CD14-positive monocyte (primary cell): Measurements from ENCODE around the gene CDHR5. TPM values are rescaled to one million over a fixed set of nuclear protein-coding genes. Genes with fewer than 3 reads are reported as not detected.

Experiments
- DNase-seq, 3 donors: peaks; one replicate each; pipeline ENCODE4 v3.0.0-alpha.2; 2011 to 2022
- H2AFZ ChIP-seq: 2 replicates; pipeline ENCODE4 v1.6.0; 2012; ENCODE audit warnings: mild to moderate bottlenecking, low read depth, low read length, inconsistent platforms; ENCODE audit not compliant: insufficient read depth, poor library complexity, severe bottlenecking
- H3K27ac ChIP-seq, 2 donors: 1 replicate in 1 of 2; 2 replicates in 1 of 2; pipeline ENCODE4 v1.5.1; 2012 to 2013; ENCODE audit warnings: low read length in 2 of 2, control low read depth in 1 of 2, inconsistent platforms in 1 of 2, low read depth in 1 of 2, mild to moderate bottlenecking in 1 of 2
- H3K27me3 ChIP-seq, 2 donors: one replicate each; pipeline versions ENCODE4 v1.6.0 to v1.6.1; 2011 to 2013; ENCODE audit warnings: low read length in 2 of 2; ENCODE audit not compliant: control insufficient read depth in 2 of 2, insufficient read depth in 2 of 2
- H3K36me3 ChIP-seq, 2 donors: replicated peaks in 1 of 2; 1 replicate in 1 of 2; 2 replicates in 1 of 2; pipeline versions ENCODE4 v1.5.1 to v1.6.1; 2012 to 2013; ENCODE audit warnings: low read length in 2 of 2, control low read depth in 1 of 2, inconsistent platforms in 1 of 2, mild to moderate bottlenecking in 1 of 2; ENCODE audit not compliant: insufficient read depth in 2 of 2, control insufficient read depth in 1 of 2
- H3K4me1 ChIP-seq, 2 donors: 1 replicate in 1 of 2; 2 replicates in 1 of 2; pipeline versions ENCODE4 v1.5.1 to v1.6.1; 2012 to 2013; ENCODE audit warnings: low read length in 2 of 2, control low read depth in 1 of 2, inconsistent platforms in 1 of 2, mild to moderate bottlenecking in 1 of 2, moderate library complexity in 1 of 2; ENCODE audit not compliant: insufficient read depth in 2 of 2, control insufficient read depth in 1 of 2
- H3K4me2 ChIP-seq: replicated peaks from 2 replicates; pipeline ENCODE3; 2012; ENCODE audit warnings: low read length, moderate library complexity, mild to moderate bottlenecking; ENCODE audit not compliant: poor library complexity, severe bottlenecking; ENCODE audit errors: extremely low read depth
- H3K4me3 ChIP-seq, 3 experiments: fragments of 200-600 bp in 1 of 3; sonication (generic) in 1 of 3; replicated peaks in 1 of 3; 1 replicate in 2 of 3; 2 replicates in 1 of 3; pipeline ENCODE4 v1.5.1; 2011 to 2013; ENCODE audit warnings: low read length in 3 of 3, mild to moderate bottlenecking in 3 of 3, control low read depth in 2 of 3, low read depth in 2 of 3, inconsistent platforms in 1 of 3, moderate library complexity in 1 of 3
- H3K79me2 ChIP-seq: 2 replicates; pipeline ENCODE4 v1.6.0; 2012; ENCODE audit warnings: mild to moderate bottlenecking, control low read depth, inconsistent platforms, low read length, moderate library complexity; ENCODE audit not compliant: insufficient read depth
- H3K9ac ChIP-seq: 2 replicates; pipeline ENCODE4 v1.6.0; 2017; ENCODE audit warnings: low read length, mild to moderate bottlenecking; ENCODE audit not compliant: insufficient read depth, poor library complexity, severe bottlenecking
- H3K9me3 ChIP-seq, 2 donors: replicated peaks in 1 of 2; 1 replicate in 1 of 2; 2 replicates in 1 of 2; pipeline versions ENCODE4 v1.5.1 to v1.6.1; 2012 to 2013; ENCODE audit warnings: low read length in 2 of 2, control low read depth in 1 of 2; ENCODE audit not compliant: control insufficient read depth in 1 of 2, insufficient read depth in 1 of 2
- H4K20me1 ChIP-seq: 2 replicates; pipeline ENCODE4 v1.6.0; 2012; ENCODE audit warnings: mild to moderate bottlenecking, low read length, control low read depth, moderate library complexity; ENCODE audit not compliant: insufficient read depth
- H3K27ac Mint-ChIP-seq, 7 donors: one replicate each; pipeline ENCODE4 v1.8.0; 2020; ENCODE audit warnings: mild to moderate bottlenecking in 7 of 7, mixed read lengths in 7 of 7, moderate library complexity in 6 of 7, inconsistent platforms in 2 of 7
- H3K27me3 Mint-ChIP-seq, 3 donors: one replicate each; pipeline ENCODE4 v1.8.0; 2021 to 2022; ENCODE audit warnings: low read depth in 3 of 3, mild to moderate bottlenecking in 3 of 3, mixed read lengths in 3 of 3, moderate library complexity in 3 of 3, inconsistent platforms in 1 of 3
- H3K36me3 Mint-ChIP-seq, 2 donors: one replicate each; pipeline ENCODE4 v1.8.0; 2020; ENCODE audit warnings: mixed read lengths in 2 of 2, inconsistent platforms in 1 of 2, mild to moderate bottlenecking in 1 of 2
- H3K4me1 Mint-ChIP-seq: one replicate; pipeline ENCODE4 v1.8.0; 2020; ENCODE audit warnings: mild to moderate bottlenecking, mixed read lengths
- H3K4me3 Mint-ChIP-seq, 2 donors: one replicate each; pipeline ENCODE4 v1.8.0; 2020; ENCODE audit warnings: mild to moderate bottlenecking in 2 of 2, mixed read lengths in 2 of 2, moderate library complexity in 1 of 2
- H3K9me3 Mint-ChIP-seq, 7 donors: one replicate each; pipeline ENCODE4 v1.8.0; 2020 to 2022; ENCODE audit warnings: mixed read lengths in 7 of 7, mild to moderate bottlenecking in 6 of 7, moderate library complexity in 6 of 7, inconsistent platforms in 2 of 7
- WGBS: methylation state at CpG from one replicate; pipeline ENCODE4 v1.1.5; 2013; ENCODE audit warnings: missing lambda C conversion rate; ENCODE audit not compliant: insufficient coverage; 5-methylcytosine and 5-hydroxymethylcytosine counted together
- intact Hi-C, 2 donors: fragments of 100-400 bp; cut with micrococcal nuclease; formaldehyde crosslinking; loops; one replicate each; pipeline versions ENCODE4 v1.15.0 to v1.15.1; 2023
- polyA plus RNA-seq, 3 donors: library from polyadenylated mRNA; depleted of rRNA in 1 of 3; unstranded in 2 of 3; stranded (reverse) in 1 of 3; fragments of 300-500 nt in 2 of 3; fragments of >200 nt in 1 of 3; fragmentation: Illumina TruSeq in 2 of 3; gene quantifications; 1 replicate in 2 of 3; 2 replicates in 1 of 3; pipeline ENCODE4 v1.2.3, GENCODE V29; 2012 to 2021
- TF ChIP-seq, protein P1 (sequence below): fragments of 200-600 bp; IDR thresholded peaks from one replicate; pipeline ENCODE4 v1.8.0; 2022; ENCODE audit warnings: antibody characterized with exemption, mild to moderate bottlenecking

Gene CDHR5
- polyA plus RNA-seq, 3 donors = 0.18 to 0.43 (median 0.18) TPM

DNA sequence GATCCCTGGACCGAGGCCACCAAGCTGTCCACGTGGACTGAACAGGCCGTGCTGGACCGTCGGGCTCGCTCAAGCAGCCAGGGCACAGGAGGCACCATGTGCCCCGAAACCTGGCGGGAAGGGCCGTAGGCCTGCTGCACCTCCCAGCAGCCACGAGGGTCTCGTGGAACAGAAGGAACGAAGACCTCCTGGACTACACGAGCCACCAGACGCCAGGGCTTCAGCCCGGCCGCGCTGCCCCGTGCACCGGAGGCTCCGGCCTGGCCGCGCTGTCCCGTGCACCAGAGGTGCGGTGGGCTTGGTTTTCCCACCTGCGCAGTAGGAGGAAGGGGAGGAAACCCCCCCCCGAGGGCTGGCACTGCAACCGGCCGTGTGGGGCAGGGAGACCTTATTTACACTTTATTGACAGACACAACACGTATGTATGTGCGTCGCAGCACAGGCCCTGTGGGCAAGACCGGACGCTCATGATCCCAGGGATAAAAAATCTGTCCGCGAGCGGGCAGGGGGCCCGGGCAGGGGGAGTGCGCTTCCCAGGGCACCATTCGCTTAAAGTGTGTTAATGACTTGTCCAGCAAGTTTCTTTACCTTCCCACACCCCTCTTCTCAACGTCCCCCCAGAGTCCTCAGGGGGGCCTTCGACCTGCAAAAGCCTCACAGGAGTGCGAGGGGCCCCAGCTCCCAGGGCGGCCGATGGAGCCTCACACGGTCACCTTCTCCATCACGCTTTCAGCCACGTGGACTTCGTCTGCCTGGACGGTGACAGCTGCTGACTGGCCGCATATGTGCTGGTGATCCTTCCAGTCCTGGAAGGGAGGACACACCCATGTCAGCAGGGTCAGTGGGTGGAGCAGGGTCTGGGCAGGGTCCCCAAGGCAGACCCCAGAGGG, 19.3 kb upstream of the CDHR5 start:
- H4K20me1 ChIP-seq = peaks cover 11% of the 10 kb centered on the region
- H3K9me3 Mint-ChIP-seq = peaks cover 0 to 4% (median 3%) of the 10 kb centered on the region in 7 donors
- H3K36me3 Mint-ChIP-seq = peaks cover 28 to 69% of the 10 kb centered on the region in 2 donors
- H3K9me3 ChIP-seq = peaks cover 0 to 6% of the 10 kb centered on the region in 2 donors
- no peak overlapping the region for H2AFZ ChIP-seq
- TF ChIP-seq, protein P1, sequence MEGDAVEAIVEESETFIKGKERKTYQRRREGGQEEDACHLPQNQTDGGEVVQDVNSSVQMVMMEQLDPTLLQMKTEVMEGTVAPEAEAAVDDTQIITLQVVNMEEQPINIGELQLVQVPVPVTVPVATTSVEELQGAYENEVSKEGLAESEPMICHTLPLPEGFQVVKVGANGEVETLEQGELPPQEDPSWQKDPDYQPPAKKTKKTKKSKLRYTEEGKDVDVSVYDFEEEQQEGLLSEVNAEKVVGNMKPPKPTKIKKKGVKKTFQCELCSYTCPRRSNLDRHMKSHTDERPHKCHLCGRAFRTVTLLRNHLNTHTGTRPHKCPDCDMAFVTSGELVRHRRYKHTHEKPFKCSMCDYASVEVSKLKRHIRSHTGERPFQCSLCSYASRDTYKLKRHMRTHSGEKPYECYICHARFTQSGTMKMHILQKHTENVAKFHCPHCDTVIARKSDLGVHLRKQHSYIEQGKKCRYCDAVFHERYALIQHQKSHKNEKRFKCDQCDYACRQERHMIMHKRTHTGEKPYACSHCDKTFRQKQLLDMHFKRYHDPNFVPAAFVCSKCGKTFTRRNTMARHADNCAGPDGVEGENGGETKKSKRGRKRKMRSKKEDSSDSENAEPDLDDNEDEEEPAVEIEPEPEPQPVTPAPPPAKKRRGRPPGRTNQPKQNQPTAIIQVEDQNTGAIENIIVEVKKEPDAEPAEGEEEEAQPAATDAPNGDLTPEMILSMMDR = no peak
- no peaks in the 10 kb centered on the region for H3K79me2 ChIP-seq
- H3K4me2 ChIP-seq = no peak overlapping the region
- WGBS = 96% methylated on average over 42 of the region's 50 CpGs
- peaks cover 9 to 24% (median 15%) of the 10 kb centered on the region in 3 donors for H3K27me3 Mint-ChIP-seq
- intact Hi-C loops = no loop called here
- H3K9ac ChIP-seq = no peak overlapping the region
- H3K4me1 Mint-ChIP-seq = peaks cover 6% of the 10 kb centered on the region
- H3K4me3 Mint-ChIP-seq = no peak overlapping the region
- H3K4me1 ChIP-seq = peaks cover 16 to 20% of the 10 kb centered on the region in 2 donors
- peak overlapping the region in 1 of 7 donors; percentile 25 for H3K27ac Mint-ChIP-seq
- peaks cover 4 to 16% of the 10 kb centered on the region in 2 donors for H3K27me3 ChIP-seq
- no peak for DNase-seq
- H3K36me3 ChIP-seq = peaks cover 25 to 63% of the 10 kb centered on the region in 2 donors
- H3K4me3 ChIP-seq = no peak overlapping the region
- H3K27ac ChIP-seq = no peak overlapping the region

DNA sequence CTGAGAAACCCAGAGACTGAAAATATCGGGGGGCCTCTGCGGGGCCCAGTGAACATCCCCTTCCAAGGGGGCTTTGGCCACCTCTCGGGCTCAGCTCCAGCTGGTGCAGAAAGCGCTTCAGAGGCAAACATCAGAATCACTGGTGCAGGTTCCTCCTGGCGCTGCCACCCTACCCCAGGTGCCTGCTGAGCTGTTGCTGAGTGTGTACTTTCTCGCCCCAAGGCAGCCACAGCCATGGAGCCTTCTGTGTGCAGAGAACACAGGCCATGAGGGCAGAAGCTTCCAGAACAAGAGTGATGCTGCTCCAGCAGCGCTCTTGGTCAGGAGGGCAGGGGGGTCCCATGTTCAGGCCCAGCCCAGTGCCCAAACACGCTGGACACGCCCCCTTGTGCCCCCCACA, 18.6 kb upstream of the CDHR5 start:
- Histone ChIP-seq H3K4me1 (peaks cover 16 to 20% of the 10 kb centered on the region in 2 donors), H3K4me2 (no peak overlapping the region), H3K4me3 (no peak overlapping the region), H3K9me3 (peaks cover 0 to 7% of the 10 kb centered on the region in 2 donors), H3K36me3 (peaks cover 25 to 56% of the 10 kb centered on the region in 2 donors), H2AFZ (no peak overlapping the region), H3K27ac (no peak overlapping the region), H4K20me1 (peaks cover 11% of the 10 kb centered on the region), H3K9ac (no peak overlapping the region), H3K27me3 (peaks cover 9 to 23% of the 10 kb centered on the region in 2 donors), H3K79me2 (no peaks in the 10 kb centered on the region)
- intact Hi-C loops = no loop called here
- WGBS = 82% methylated on average over 9 of the region's 9 CpGs
- no peak overlapping the region for H3K4me3 Mint-ChIP-seq
- TF ChIP-seq, protein P1 = no peak
- H3K36me3 Mint-ChIP-seq = peaks cover 28 to 64% of the 10 kb centered on the region in 2 donors
- H3K4me1 Mint-ChIP-seq = peaks cover 6% of the 10 kb centered on the region
- no peak overlapping the region for H3K27ac Mint-ChIP-seq
- no peak for DNase-seq
- H3K27me3 Mint-ChIP-seq = peaks cover 16 to 31% (median 22%) of the 10 kb centered on the region in 3 donors
- H3K9me3 Mint-ChIP-seq = peaks cover 0 to 10% (median 8%) of the 10 kb centered on the region in 7 donors
